Body of pancreas (tissue), 4 donors: Measurements from ENCODE around the gene CACNA1C.

ENCODE experiments used
- POLR2A ChIP-seq, 3 donors: fragments of 450-650 bp; IDR thresholded peaks; one replicate each; pipeline ENCODE4 v1.6.1; 2016; ENCODE audit warnings: antibody characterized with exemption in 3 of 3, mild to moderate bottlenecking in 2 of 3
- TF ChIP-seq, protein P1 (sequence below), 7 experiments: fragments of 450-650 bp in 4 of 7; fragments of 200-600 bp in 3 of 7; sonication (generic) in 3 of 7; IDR thresholded peaks; one replicate each; pipeline ENCODE4 v1.5.1; 2016 to 2019; ENCODE audit warnings: antibody characterized with exemption in 7 of 7

DNA sequence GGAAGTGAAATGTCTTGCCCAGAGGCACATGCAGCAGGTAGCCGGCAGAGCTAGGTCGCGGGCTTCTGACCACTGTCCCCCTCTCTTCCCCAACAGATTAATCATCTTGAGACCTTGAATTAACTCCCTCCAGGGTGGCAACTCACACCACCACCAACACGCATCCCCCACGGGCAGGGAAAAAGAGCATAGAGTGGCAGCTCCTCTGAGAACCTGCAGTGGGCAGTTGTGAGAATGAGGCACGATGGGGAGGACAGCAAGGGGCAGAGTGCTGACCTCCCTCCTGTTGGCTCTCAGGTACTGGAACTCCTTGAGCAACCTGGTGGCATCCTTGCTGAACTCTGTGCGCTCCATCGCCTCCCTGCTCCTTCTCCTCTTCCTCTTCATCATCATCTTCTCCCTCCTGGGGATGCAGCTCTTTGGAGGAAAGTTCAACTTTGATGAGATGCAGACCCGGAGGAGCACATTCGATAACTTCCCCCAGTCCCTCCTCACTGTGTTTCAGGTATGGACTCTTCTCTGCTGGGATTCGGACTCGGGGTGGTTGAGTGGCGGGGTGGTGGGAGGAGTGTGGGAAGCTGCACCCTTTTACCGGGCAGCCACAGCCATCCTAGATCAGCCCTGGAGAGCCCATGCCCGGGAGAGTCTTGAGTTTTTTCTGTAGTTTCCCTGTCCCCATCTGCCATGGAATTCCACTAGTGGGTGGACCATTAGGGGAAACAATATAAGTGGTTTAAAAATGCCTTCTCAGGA, 528.7 kb downstream of the CACNA1C start:
- TF ChIP-seq, protein P1, sequence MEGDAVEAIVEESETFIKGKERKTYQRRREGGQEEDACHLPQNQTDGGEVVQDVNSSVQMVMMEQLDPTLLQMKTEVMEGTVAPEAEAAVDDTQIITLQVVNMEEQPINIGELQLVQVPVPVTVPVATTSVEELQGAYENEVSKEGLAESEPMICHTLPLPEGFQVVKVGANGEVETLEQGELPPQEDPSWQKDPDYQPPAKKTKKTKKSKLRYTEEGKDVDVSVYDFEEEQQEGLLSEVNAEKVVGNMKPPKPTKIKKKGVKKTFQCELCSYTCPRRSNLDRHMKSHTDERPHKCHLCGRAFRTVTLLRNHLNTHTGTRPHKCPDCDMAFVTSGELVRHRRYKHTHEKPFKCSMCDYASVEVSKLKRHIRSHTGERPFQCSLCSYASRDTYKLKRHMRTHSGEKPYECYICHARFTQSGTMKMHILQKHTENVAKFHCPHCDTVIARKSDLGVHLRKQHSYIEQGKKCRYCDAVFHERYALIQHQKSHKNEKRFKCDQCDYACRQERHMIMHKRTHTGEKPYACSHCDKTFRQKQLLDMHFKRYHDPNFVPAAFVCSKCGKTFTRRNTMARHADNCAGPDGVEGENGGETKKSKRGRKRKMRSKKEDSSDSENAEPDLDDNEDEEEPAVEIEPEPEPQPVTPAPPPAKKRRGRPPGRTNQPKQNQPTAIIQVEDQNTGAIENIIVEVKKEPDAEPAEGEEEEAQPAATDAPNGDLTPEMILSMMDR (IDR thresholded peaks at IDR 0.05): no peak
- TF ChIP-seq POLR2A (IDR thresholded peaks at IDR 0.05): no peak
